Naive B cell (primary cell): Measurements from ENCODE around the gene UBASH3B. TPM values are rescaled to one million over a fixed set of nuclear protein-coding genes. Genes with fewer than 3 reads are reported as not detected.
A peak's percentile ranks its signal among the peaks of the same experiment; 100 is the strongest.
"Not testable (repeated sequence)": the region's sequence is repeated elsewhere in the genome, so short reads cannot be mapped to it uniquely, and the experiment has no call there.

Experiments
- ATAC-seq, 2 donors: fragments of 150-1000 bp; cut with Tn5 transposase; 2 replicates each; pipeline ENCODE4 v1.10.0; 2021; ENCODE audit warnings: low read depth in 2 of 2, mild to moderate bottlenecking in 2 of 2, moderate library complexity in 2 of 2
- DNase-seq: peaks from one replicate; pipeline ENCODE4 v3.0.0; 2022
- H3K27ac Mint-ChIP-seq, 6 donors: one replicate each; pipeline ENCODE4 v1.8.0; 2020 to 2022; ENCODE audit warnings: mild to moderate bottlenecking in 6 of 6, mixed read lengths in 6 of 6, moderate library complexity in 5 of 6, inconsistent platforms in 2 of 6
- H3K27me3 Mint-ChIP-seq, 3 donors: one replicate each; pipeline ENCODE4 v1.8.0; 2021 to 2022; ENCODE audit warnings: mixed read lengths in 3 of 3, mild to moderate bottlenecking in 1 of 3
- H3K36me3 Mint-ChIP-seq, 2 donors: one replicate each; pipeline ENCODE4 v1.8.0; 2020 to 2022; ENCODE audit warnings: mixed read lengths in 2 of 2, inconsistent platforms in 1 of 2, mild to moderate bottlenecking in 1 of 2
- H3K4me1 Mint-ChIP-seq, 3 donors: one replicate each; pipeline ENCODE4 v1.8.0; 2020 to 2022; ENCODE audit warnings: mixed read lengths in 3 of 3, inconsistent platforms in 1 of 3, mild to moderate bottlenecking in 1 of 3, moderate library complexity in 1 of 3
- H3K4me3 Mint-ChIP-seq, 8 donors: one replicate each; pipeline ENCODE4 v1.8.0; 2020 to 2022; ENCODE audit warnings: mild to moderate bottlenecking in 8 of 8, mixed read lengths in 8 of 8, moderate library complexity in 8 of 8, inconsistent platforms in 2 of 8
- H3K9me3 Mint-ChIP-seq, 7 donors: one replicate each; pipeline ENCODE4 v1.8.0; 2020 to 2022; ENCODE audit warnings: mixed read lengths in 7 of 7, mild to moderate bottlenecking in 5 of 7, inconsistent platforms in 2 of 7, moderate library complexity in 1 of 7
- polyA plus RNA-seq, 6 donors: library from polyadenylated mRNA; unstranded; fragments of 300-500 nt; fragmentation: Illumina TruSeq; gene quantifications; one replicate each; pipeline ENCODE4 v1.2.3, GENCODE V29; 2021; ENCODE audit warnings: low read depth in 6 of 6

UBASH3B gene
- polyA plus RNA-seq, 6 donors from 2014 or later: 2.2 to 5.5 (median 3.9) TPM

DNA sequence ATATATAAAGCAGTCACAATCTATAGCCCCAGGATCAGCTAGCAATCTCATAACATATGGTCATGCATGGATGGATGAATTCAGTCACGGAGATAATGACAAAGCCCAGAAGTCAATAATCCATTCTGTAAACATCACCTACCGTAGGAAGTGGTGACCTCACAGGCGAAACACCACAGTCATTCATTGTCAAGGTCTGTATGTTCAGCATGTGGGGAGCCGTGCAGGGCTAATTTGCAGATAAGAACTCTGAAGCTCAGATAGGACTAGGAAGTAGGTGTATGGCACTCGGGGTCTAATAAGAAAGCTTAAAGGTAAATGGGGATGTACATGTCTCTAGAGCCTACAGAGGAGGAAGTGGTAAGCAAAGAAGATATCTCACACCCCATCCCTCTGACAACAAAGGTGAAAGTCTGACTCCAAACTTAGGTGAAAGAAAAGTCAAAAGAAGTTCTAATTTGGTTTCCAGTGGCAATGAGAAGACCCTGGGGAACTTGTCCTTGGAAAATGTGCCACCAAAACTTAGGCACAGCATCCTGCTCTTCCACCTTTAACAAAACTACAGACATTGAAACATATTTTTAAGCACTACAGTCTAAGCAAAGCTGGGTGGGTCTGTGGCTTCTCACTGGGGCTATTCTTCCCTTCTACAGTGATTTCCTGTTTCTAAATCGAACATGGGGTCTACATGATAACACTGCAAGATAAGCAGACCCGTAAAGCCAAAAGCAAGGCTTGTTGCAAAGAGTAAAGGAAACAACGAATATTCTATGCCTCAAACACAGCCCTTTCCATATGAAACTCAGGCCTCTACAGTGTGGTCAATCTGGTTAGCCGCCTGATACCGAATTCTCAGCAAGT lies 188.0 kb downstream of the UBASH3B start:
- peaks cover 30 to 32% (median 31%) of the 10 kb centered on the region in 3 donors for H3K4me1 Mint-ChIP-seq
- ATAC-seq: peak; percentile 94 to 96
- peak overlapping the region in 7 of 8 donors; percentile 51 to 83 (median 61) for H3K4me3 Mint-ChIP-seq
- peak overlapping the region; percentile 8 to 89 (median 61) for H3K27ac Mint-ChIP-seq
- H3K9me3 Mint-ChIP-seq: peaks cover 0 to 2% (median 0%) of the 10 kb centered on the region in 7 donors
- DNase-seq: peak; percentile 42
- H3K27me3 Mint-ChIP-seq: peaks cover 0 to 12% (median 0%) of the 10 kb centered on the region in 3 donors
- no peaks in the 10 kb centered on the region for H3K36me3 Mint-ChIP-seq

DNA sequence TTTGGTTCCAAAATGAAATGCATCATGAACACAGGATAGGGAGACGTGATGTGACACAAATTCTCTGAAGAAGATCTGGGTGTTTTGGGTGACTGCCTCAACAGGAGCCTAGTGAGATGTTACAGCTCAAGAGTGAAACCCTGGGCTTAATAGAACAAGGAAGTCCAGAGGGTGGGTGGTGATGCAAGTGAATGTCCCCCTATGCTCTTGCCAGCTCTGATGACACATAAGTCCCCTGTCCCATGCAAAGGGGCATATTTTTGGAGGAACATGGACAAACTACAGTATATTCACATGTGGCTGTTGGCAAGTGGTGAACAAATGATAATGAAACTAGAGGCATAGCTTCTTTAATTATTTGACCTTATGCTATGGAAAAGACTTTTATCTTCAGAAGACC lies 191.9 kb downstream of the UBASH3B start:
- H3K36me3 Mint-ChIP-seq: no peaks in the 10 kb centered on the region
- ATAC-seq: no peak
- peaks cover 41 to 44% (median 44%) of the 10 kb centered on the region in 3 donors for H3K4me1 Mint-ChIP-seq
- no peaks in the 10 kb centered on the region for H3K9me3 Mint-ChIP-seq
- H3K27me3 Mint-ChIP-seq: peaks cover 0 to 10% (median 0%) of the 10 kb centered on the region in 3 donors
- DNase-seq: no peak
- no peak overlapping the region for H3K27ac Mint-ChIP-seq
- H3K4me3 Mint-ChIP-seq: no peak overlapping the region

DNA sequence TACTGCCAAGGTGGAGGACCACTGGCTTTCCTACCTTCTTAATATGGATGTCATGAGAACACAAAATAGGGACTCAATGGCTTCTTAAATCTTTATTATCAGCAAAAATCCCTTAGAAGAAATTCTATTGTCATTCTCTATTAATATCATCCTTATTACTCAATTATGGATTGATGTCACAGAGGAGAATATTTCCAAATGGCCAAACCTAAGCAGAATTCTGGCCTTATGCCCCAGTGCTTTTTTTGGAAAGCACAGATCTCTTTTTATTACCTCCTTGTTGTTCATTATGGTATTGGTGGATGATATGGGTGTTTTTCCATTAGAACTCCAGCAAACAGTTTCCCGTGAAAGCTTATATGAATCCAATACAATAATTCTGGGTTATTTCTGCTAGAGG lies 192.7 kb downstream of the UBASH3B start:
- peaks cover 0 to 13% (median 0%) of the 10 kb centered on the region in 3 donors for H3K27me3 Mint-ChIP-seq
- H3K4me3 Mint-ChIP-seq: no peak overlapping the region
- peaks cover 38 to 46% (median 43%) of the 10 kb centered on the region in 3 donors for H3K4me1 Mint-ChIP-seq
- H3K36me3 Mint-ChIP-seq: no peaks in the 10 kb centered on the region
- no peaks in the 10 kb centered on the region for H3K9me3 Mint-ChIP-seq
- H3K27ac Mint-ChIP-seq: no peak overlapping the region
- DNase-seq: no peak
- no peak for ATAC-seq

DNA sequence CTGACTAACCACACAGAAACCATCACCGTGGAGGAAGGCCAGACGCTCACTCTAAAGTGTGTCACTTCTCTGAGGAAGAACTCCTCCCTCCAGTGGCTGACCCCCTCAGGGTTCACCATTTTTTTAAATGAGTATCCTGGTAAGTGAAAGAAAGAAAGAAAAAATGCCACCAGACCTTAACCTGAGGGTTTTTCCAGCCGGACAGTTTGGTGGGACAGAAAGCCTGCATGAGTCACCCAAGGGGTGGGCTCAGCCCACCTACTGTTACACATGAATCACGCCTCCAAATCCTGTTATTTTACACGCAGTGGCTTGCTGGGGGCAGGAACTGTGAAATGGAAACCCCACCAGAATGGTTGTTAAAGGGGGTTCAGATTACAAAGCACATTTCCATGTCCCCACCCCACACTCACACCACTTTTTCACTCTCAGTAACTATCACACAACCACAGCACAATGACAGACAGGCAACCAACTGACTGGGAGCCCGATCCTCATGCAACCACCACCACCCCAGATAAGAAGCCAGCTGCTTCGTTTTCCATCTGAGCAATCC lies 194.6 kb downstream of the UBASH3B start:
- ATAC-seq: no peak
- H3K4me1 Mint-ChIP-seq: peaks cover 26 to 32% (median 30%) of the 10 kb centered on the region in 3 donors
- peaks cover 0 to 9% (median 0%) of the 10 kb centered on the region in 3 donors for H3K27me3 Mint-ChIP-seq
- no peak for DNase-seq
- no peaks in the 10 kb centered on the region for H3K9me3 Mint-ChIP-seq
- peak overlapping the region in 1 of 6 donors; percentile 0 for H3K27ac Mint-ChIP-seq
- no peaks in the 10 kb centered on the region for H3K36me3 Mint-ChIP-seq
- H3K4me3 Mint-ChIP-seq: no peak overlapping the region

DNA sequence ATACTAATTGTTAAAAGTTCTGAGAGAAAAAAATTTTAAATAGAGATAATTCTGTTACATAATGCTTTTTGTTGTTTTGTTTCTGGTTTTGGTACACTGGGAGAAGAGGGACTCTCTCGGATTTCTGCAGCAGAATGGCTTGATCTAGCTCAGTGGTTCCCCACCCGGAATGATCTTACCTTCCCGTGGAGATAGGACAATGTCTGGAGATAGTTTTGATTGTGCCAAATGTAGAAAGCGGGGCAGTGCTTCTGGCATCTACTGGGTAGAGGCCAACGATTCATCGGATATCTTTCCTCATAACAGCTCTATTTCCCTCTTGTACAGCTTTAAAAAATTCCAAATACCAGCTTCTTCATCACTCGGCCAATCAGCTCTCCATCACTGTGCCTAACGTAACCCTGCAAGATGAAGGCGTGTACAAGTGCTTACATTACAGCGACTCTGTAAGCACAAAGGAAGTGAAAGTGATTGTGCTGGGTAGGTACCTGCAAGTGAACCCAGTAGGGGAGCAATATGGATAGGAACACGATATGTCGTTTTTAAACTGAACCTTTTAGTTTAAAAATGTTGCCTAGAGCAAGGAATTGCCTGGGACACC lies 195.9 kb downstream of the UBASH3B start:
- H3K9me3 Mint-ChIP-seq: no peaks in the 10 kb centered on the region
- peak; percentile 98 to 99 for ATAC-seq
- peaks cover 28 to 30% (median 28%) of the 10 kb centered on the region in 3 donors for H3K4me1 Mint-ChIP-seq
- H3K27me3 Mint-ChIP-seq: peaks cover 0 to 7% (median 0%) of the 10 kb centered on the region in 3 donors
- no peaks in the 10 kb centered on the region for H3K36me3 Mint-ChIP-seq
- H3K27ac Mint-ChIP-seq: peak overlapping the region in 2 of 6 donors; percentile 43 to 59
- peak; percentile 30 for DNase-seq
- H3K4me3 Mint-ChIP-seq: peak overlapping the region in 6 of 8 donors; percentile 0 to 68 (median 45)

DNA sequence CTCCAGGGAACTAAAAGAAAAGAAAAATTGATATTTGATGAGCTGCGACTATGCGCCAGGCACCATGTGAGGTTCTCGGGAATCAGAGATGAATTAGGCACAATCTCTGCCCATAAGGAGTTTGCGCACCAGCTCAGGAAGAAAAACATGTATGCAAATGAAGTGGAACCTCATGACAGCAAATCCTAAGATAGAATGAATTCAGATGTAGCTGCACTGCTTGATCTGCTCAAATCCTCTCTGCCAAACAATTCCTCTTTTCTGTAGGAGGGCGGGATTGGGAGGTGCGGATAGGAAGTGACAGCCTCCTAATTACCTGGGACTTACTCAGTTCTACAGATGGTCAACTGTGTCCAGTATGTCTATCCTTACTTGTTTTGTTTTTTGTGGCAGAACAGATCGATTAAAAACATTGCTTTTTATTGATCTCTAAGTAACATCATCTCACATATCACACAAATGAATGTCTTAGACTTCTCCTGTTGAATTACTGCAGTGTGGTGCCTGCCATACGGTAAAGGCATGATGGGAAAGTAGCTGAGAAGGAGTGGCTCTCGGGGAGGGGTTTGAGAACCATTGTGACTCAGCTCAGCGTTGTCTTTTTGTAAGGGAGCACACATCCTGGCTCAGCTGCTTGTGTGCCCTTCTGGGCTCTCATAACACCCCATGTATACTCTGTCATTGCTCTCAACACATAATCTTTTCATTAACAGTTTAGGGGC lies 196.7 kb downstream of the UBASH3B start:
- ATAC-seq (peak in 1 of 2 donors; percentile 19), DNase-seq (no peak)
- peaks cover 0 to 6% (median 0%) of the 10 kb centered on the region in 3 donors for H3K27me3 Mint-ChIP-seq
- no peaks in the 10 kb centered on the region for H3K9me3 Mint-ChIP-seq
- no peaks in the 10 kb centered on the region for H3K36me3 Mint-ChIP-seq
- peak overlapping the region in 3 of 6 donors; percentile 27 to 59 (median 43) for H3K27ac Mint-ChIP-seq
- peak overlapping the region in 7 of 8 donors; percentile 0 to 68 (median 44) for H3K4me3 Mint-ChIP-seq
- peaks cover 25 to 31% (median 29%) of the 10 kb centered on the region in 3 donors for H3K4me1 Mint-ChIP-seq

DNA sequence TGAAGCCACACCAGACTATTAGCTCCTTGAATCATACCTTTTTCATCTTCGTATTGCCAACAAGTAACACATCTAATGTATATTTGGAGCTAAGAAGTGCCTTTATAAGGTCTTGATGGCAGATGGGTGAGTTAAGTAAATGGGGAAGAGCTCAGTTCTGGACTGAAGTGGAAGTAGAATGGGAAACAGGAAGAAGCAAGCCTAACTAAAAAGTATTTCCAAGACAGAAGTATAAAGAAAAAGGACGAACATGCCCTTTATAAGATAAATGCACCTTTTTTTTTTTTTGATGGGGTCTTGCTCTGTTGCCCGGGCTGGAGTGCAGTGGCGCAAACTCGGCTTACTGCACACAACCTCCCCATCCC lies 197.3 kb downstream of the UBASH3B start:
- ATAC-seq (no peak), DNase-seq (no peak)
- H3K27me3 Mint-ChIP-seq: peaks cover 0 to 3% (median 0%) of the 10 kb centered on the region in 3 donors
- H3K9me3 Mint-ChIP-seq: no peaks in the 10 kb centered on the region
- peak overlapping the region in 2 of 6 donors; percentile 27 to 59 for H3K27ac Mint-ChIP-seq
- H3K4me1 Mint-ChIP-seq: peaks cover 23 to 26% (median 24%) of the 10 kb centered on the region in 3 donors
- no peaks in the 10 kb centered on the region for H3K36me3 Mint-ChIP-seq
- peak overlapping the region in 1 of 8 donors; percentile 68 for H3K4me3 Mint-ChIP-seq

DNA sequence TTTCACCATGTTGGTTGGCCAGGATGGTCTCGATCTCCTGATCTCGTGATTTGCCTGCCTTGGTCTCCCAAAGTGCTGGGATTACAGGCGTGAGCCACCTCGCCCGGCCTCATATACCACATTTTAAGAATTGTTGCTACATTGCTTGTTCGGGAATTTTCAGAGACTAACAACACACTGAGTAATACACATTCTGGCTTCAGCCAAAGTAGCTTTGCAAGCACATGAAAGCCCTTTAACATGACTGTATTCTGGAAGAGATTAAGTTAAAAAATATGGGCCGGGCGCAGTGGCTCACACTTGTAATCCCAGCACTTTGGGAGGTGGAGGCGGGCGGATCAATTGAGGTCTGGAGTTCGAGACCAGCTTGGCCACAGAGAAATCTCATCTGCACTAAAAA lies 197.7 kb downstream of the UBASH3B start:
- peaks cover 0 to 3% (median 0%) of the 10 kb centered on the region in 3 donors for H3K27me3 Mint-ChIP-seq
- ATAC-seq (no peak), DNase-seq (no peak)
- H3K27ac Mint-ChIP-seq: no peak overlapping the region
- H3K9me3 Mint-ChIP-seq: no peaks in the 10 kb centered on the region
- H3K4me3 Mint-ChIP-seq: peak overlapping the region in 1 of 8 donors; percentile 16
- no peaks in the 10 kb centered on the region for H3K36me3 Mint-ChIP-seq
- peaks cover 23 to 26% (median 24%) of the 10 kb centered on the region in 3 donors for H3K4me1 Mint-ChIP-seq

DNA sequence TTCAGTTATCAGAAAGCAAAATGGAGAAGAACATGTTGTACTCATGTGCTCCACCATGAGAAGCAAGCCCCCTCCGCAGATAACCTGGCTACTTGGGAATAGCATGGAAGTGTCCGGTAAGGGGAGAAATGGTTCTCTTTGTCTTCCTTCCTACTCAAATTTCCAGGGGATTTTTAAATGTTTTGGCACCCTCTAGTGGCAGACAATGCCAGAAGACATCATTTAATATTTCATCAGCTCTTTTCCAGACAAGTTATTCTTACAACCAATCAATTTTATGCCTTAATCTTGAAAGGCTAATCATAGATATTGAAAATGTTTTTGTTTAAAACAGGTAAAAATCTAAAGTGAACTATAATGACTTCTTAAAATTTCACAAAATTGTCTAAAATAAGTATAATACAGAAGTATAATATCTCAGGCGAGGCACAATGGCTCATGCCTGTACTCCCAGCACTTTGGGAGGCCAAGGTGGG lies 198.5 kb downstream of the UBASH3B start:
- H3K27ac Mint-ChIP-seq: no peak overlapping the region
- peaks cover 23 to 26% (median 24%) of the 10 kb centered on the region in 3 donors for H3K4me1 Mint-ChIP-seq
- H3K36me3 Mint-ChIP-seq: no peaks in the 10 kb centered on the region
- ATAC-seq (no peak), DNase-seq (peak; percentile 53)
- no peak overlapping the region for H3K4me3 Mint-ChIP-seq
- H3K27me3 Mint-ChIP-seq: peaks cover 0 to 3% (median 0%) of the 10 kb centered on the region in 3 donors
- H3K9me3 Mint-ChIP-seq: no peaks in the 10 kb centered on the region

DNA sequence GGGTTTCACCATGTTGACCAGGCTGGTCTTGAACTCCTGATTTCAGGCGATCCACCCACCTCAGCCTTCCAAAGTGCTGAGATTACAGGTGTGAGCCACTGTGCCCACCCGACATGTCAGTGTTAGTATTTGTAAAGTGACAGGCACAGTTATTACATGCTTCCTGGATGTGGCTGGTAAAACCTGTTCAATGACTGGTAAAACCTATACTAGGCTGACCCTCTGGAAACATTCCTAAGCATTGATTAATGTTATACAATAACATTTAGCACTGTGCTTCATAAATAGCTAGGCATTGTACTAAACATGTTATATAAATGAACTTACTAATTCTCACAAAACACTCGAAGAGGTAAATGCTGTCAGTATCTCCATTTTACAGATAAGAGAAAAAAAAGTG lies 206.1 kb downstream of the UBASH3B start:
- no peak overlapping the region for H3K27ac Mint-ChIP-seq
- H3K27me3 Mint-ChIP-seq: peaks cover 9 to 49% (median 36%) of the 10 kb centered on the region in 3 donors
- ATAC-seq (no peak), DNase-seq (no peak)
- H3K4me1 Mint-ChIP-seq: peaks cover under 1 to 11% (median 5%) of the 10 kb centered on the region in 3 donors
- H3K4me3 Mint-ChIP-seq: no peak overlapping the region
- H3K36me3 Mint-ChIP-seq: no peaks in the 10 kb centered on the region
- H3K9me3 Mint-ChIP-seq: peaks cover 0 to 1% (median 0%) of the 10 kb centered on the region in 7 donors

DNA sequence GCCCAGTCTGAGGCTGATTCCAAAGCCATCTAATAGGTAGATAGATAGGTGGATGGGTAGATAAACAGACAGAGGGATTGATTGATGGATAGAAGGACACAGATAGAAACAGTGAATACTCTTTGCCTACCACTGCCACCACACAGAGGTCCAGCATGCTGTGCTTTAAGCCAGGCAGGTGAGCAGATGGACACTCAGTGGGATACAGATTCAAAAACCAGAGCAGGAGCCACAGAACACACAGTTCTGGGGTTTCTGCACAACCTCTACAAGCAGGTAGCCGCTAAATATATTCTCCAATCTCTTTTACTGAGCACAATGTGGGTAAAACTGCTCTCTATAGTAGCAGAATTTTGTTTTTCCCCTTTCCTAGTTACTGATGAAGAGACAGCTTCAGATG lies 206.6 kb downstream of the UBASH3B start:
- ATAC-seq (no peak), DNase-seq (no peak)
- H3K27me3 Mint-ChIP-seq: peaks cover 9 to 50% (median 36%) of the 10 kb centered on the region in 3 donors
- no peaks in the 10 kb centered on the region for H3K36me3 Mint-ChIP-seq
- H3K4me1 Mint-ChIP-seq: peaks cover 0 to 8% (median 5%) of the 10 kb centered on the region in 3 donors
- peaks cover 0 to 1% (median 0%) of the 10 kb centered on the region in 7 donors for H3K9me3 Mint-ChIP-seq
- no peak overlapping the region for H3K27ac Mint-ChIP-seq
- no peak overlapping the region for H3K4me3 Mint-ChIP-seq

DNA sequence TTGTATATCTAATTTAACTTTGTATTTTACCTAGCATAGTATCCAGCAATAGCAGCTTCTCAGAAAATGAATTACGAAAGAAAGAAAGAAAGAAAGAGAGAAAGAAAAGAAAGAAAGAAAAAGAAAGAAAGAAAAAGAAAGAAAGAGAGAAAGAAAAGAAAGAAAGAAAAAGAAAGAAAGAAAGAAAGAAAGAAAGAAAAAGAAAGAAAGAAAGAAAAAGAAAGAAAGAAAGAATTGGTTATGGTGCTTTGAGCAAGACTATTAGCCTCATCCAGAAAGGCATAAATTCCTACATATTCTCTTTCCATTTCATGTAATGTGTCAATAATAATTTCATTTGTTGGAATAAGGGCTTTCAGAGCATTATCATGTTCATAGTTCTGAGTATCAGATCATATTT lies 207.6 kb downstream of the UBASH3B start:
- DNase-seq: not testable (repeated sequence)

More for the DNA sequence above, 207.6 kb downstream of the UBASH3B start:
- not testable (repeated sequence) for H3K27ac Mint-ChIP-seq, H3K4me1 Mint-ChIP-seq, H3K36me3 Mint-ChIP-seq, H3K4me3 Mint-ChIP-seq, H3K9me3 Mint-ChIP-seq, ATAC-seq
- peaks cover 9 to 61% (median 36%) of the 10 kb centered on the region in 3 donors for H3K27me3 Mint-ChIP-seq
